Nephron progenitor cell (in vitro differentiated cells): ENCODE measurements around the gene IL5RA.

ENCODE experiments used
- DNase-seq: peaks from one replicate; pipeline ENCODE4 v3.0.0; 2021
- H3K27ac Mint-ChIP-seq: 2 replicates; pipeline ENCODE4 v1.8.0; 2021; ENCODE audit warnings: mild to moderate bottlenecking, moderate library complexity, mixed read lengths
- H3K27me3 Mint-ChIP-seq: 2 replicates; pipeline ENCODE4 v1.8.0; 2021; ENCODE audit warnings: mild to moderate bottlenecking, low read depth, mixed read lengths; ENCODE audit not compliant: poor library complexity
- H3K36me3 Mint-ChIP-seq: 2 replicates; pipeline ENCODE4 v1.8.0; 2021; ENCODE audit warnings: low read depth, mixed read lengths
- H3K4me1 Mint-ChIP-seq: 2 replicates; pipeline ENCODE4 v1.8.0; 2021; ENCODE audit warnings: mixed read lengths
- H3K4me3 Mint-ChIP-seq: 2 replicates; pipeline ENCODE4 v1.8.0; 2021; ENCODE audit warnings: mild to moderate bottlenecking, moderate library complexity, mixed read lengths
- H3K9me3 Mint-ChIP-seq: 2 replicates; pipeline ENCODE4 v1.8.0; 2021; ENCODE audit warnings: mild to moderate bottlenecking, moderate library complexity, mixed read lengths
- TF ChIP-seq, protein P1 (sequence below): fragments of 200-600 bp; sonication (generic); IDR thresholded peaks from 2 replicates; pipeline ENCODE4 v1.5.0; 2021; ENCODE audit warnings: antibody characterized with exemption

IL5RA gene

DNA sequence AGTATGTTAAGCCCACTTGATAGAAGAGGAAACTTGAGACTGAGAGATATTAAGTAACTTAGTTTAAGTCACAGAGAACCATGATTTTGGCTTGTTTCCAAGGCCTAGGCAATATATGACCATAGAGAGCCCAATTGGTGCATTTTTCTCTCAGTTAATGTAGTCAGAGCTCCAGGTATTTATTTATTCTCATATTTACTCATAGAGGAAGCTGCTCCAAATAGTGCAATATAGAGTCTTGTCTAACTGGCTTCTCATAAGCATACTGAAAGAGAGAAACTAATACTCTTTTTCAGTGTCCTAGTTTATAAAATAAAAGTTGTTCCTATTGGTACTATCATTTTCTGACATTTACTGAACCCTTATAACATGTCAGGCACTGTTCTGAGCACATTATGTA is 31.8 kb upstream of the IL5RA start:
- Mint-ChIP-seq H3K9me3 (no peaks in the 10 kb centered on the region), H3K27me3 (peaks cover 3% of the 10 kb centered on the region), H3K4me1 (no peaks in the 10 kb centered on the region), H3K27ac (no peak overlapping the region), H3K36me3 (peaks cover 86% of the 10 kb centered on the region), H3K4me3 (no peak overlapping the region)
- DNase-seq = no peak
- TF ChIP-seq, protein P1, sequence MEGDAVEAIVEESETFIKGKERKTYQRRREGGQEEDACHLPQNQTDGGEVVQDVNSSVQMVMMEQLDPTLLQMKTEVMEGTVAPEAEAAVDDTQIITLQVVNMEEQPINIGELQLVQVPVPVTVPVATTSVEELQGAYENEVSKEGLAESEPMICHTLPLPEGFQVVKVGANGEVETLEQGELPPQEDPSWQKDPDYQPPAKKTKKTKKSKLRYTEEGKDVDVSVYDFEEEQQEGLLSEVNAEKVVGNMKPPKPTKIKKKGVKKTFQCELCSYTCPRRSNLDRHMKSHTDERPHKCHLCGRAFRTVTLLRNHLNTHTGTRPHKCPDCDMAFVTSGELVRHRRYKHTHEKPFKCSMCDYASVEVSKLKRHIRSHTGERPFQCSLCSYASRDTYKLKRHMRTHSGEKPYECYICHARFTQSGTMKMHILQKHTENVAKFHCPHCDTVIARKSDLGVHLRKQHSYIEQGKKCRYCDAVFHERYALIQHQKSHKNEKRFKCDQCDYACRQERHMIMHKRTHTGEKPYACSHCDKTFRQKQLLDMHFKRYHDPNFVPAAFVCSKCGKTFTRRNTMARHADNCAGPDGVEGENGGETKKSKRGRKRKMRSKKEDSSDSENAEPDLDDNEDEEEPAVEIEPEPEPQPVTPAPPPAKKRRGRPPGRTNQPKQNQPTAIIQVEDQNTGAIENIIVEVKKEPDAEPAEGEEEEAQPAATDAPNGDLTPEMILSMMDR = no peak

DNA sequence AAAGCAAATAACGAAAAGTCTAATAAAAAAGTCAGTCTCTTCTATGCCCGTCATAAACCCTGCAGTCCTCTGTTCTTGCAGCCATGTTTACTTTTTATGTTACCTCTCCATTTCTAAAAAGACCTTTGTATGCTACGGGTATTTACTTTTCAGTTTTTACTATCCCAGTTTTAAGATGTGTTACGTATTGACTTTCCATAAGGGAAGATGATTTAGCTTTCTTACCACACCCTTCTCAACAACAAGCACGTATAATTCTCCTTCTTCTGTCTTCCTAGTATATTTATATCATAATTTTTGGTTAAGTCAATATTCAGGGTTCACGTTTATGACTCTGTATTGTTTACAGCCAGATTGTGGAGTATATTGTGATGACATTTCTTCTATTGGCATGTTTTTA is 27.4 kb upstream of the IL5RA start:
- no peaks in the 10 kb centered on the region for H3K27me3 Mint-ChIP-seq
- no peak overlapping the region for H3K27ac Mint-ChIP-seq
- TF ChIP-seq, protein P1 = no peak
- no peak for DNase-seq
- no peak overlapping the region for H3K4me3 Mint-ChIP-seq
- peaks cover 61% of the 10 kb centered on the region for H3K36me3 Mint-ChIP-seq
- H3K4me1 Mint-ChIP-seq = no peaks in the 10 kb centered on the region
- no peaks in the 10 kb centered on the region for H3K9me3 Mint-ChIP-seq

DNA sequence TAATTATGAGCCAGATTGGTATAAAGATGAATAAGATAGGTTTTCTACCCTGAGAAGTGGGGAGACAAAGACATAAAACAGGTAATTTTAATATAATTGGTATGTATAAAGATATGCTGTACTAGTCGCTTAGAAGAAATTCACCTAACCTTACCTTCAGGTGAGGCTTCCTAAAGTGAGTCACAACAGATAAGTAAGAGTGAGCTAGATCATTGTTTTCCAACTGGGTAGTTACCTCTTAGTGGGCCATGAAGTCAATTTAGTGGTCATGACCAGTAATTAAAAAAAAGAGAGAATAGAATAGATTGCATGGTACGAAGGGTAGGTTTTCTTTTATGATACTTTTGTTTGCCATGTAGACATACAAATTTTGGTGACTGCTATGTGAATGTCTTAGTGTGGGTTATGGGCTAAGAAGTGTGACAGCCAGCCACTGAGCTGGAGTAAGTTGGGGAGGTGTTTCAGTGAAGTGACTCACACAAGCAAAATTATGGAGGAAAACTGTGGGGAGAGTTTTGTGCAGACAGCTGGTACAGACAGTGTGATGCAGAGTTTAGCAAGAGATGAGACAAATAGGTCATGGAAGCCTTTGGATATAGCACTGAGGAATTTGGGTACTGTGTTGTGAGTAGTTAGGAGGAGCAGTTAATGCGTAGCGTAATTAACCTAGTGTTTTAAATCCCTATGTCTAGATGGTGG is 24.7 kb upstream of the IL5RA start:
- Mint-ChIP-seq H3K27me3 (no peaks in the 10 kb centered on the region), H3K4me1 (no peaks in the 10 kb centered on the region), H3K27ac (peak overlapping the region; percentile 6), H3K4me3 (no peak overlapping the region), H3K9me3 (peaks cover 5% of the 10 kb centered on the region), H3K36me3 (peaks cover 59% of the 10 kb centered on the region)
- DNase-seq = no peak
- TF ChIP-seq, protein P1 = no peak

DNA sequence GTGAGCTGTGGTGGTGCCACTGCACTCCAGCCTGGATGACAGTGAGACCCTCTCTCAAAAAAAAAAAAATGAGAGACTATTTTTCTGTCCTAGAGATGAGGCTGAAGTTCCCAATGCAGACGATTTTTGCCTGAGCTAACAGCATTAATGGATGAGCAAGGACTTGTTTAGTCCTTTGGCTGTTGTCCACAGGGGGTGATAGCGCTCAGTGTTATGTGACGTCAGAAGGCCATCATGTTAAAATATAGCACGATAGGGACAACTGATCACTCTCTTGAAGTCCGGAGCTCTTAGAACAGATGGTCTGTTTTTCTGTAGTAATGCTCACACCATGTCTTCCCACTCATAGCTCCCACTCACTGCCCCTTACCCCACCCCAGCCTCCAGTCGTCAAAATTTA is 23.3 kb upstream of the IL5RA start:
- DNase-seq = no peak
- Mint-ChIP-seq H3K36me3 (peaks cover 59% of the 10 kb centered on the region), H3K4me1 (peaks cover 6% of the 10 kb centered on the region), H3K4me3 (no peak overlapping the region), H3K27me3 (no peaks in the 10 kb centered on the region), H3K9me3 (peaks cover 5% of the 10 kb centered on the region), H3K27ac (no peak overlapping the region)
- TF ChIP-seq, protein P1 = no peak

DNA sequence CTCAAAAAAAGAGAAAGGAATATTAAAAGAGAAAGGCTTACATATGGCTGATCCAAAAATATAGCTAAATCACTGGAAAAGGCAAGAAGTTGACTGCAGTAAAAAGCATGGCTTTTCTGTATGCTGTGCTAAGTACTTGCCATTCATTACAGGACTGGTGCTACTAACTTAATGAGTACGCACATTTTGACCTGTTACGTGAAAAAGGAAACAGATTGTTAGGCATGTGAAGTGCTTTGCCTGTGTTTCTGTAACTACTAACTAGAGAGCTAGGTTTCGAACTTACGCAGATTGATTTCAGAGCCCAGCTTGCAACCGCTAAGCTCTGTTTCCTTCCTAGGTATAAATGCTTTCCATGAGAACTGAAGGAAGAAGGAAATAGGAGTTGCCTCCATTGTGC is 19.4 kb upstream of the IL5RA start:
- Mint-ChIP-seq H3K4me3 (no peak overlapping the region), H3K27me3 (no peaks in the 10 kb centered on the region), H3K36me3 (peaks cover 36% of the 10 kb centered on the region), H3K4me1 (peaks cover 31% of the 10 kb centered on the region), H3K27ac (no peak overlapping the region), H3K9me3 (peaks cover 8% of the 10 kb centered on the region)
- no peak for DNase-seq
- TF ChIP-seq, protein P1 = no peak

DNA sequence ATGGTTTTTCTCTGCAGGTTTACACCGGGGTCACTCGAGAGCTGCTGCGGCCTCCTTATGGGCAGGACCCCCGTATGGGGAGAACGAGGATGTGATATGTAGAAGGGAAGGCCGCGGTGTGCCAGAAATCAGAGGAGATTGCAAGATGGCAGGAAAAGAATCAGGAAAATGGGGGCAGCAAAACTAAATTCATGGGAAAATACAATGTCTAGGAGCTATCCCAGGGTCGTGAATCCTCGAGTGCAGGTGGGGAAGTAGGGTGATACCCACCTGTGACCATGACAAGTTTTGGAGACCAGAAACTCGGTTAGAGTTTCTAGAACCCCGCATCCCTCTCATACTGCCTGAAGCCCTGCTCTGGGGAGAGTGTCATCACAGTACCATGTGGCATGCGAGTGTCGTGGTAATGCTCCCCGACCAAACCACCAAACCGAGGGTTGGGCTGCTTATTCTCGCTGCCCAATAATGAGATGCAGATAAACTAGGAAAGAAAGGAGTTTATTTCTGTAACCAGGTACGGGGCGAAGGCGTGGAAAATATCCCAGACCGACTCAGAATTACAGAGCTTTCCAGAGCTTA is 17.3 kb upstream of the IL5RA start:
- Mint-ChIP-seq H3K4me3 (peak overlapping the region; percentile 96), H3K27me3 (no peaks in the 10 kb centered on the region), H3K9me3 (peaks cover 8% of the 10 kb centered on the region), H3K27ac (peak overlapping the region; percentile 97), H3K36me3 (peaks cover 31% of the 10 kb centered on the region), H3K4me1 (peaks cover 31% of the 10 kb centered on the region)
- no peak for DNase-seq
- TF ChIP-seq, protein P1 = no peak
